Measurements from ENCODE around the gene KLF13. TPM values are rescaled to one million over a fixed set of nuclear protein-coding genes. Genes with fewer than 3 reads are reported as not detected.

KLF13 gene
- total RNA-seq, 2 donors from 2014 or later: 68.9 to 92.3 TPM

- no peak for TF ChIP-seq CTCF (IDR thresholded peaks at IDR 0.05)
- DNase-seq: no peak
- Histone ChIP-seq H3K9me3 (no peaks in the 10 kb centered on the region), H3K4me3 (no peak overlapping the region), H3K9ac (ENCODE audit: low read depth in 2 of 2, low read length in 2 of 2) (no peak overlapping the region), H3K27me3 (no peaks in the 10 kb centered on the region), H3K4me1 (peaks cover 62% of the 10 kb centered on the region), H3K36me3 (no peaks in the 10 kb centered on the region), H3K27ac (peak overlapping the region; percentile 35)
- intact Hi-C loops (cut with DNase I): no loop called here
Measured at GRCh38 chr15:31340047-31340446, 13.4 kb downstream of the KLF13 start.

- intact Hi-C loops (cut with DNase I): no loop called here
- no peaks in the 10 kb centered on the region for H3K27me3 ChIP-seq
- no peak for DNase-seq
- H3K27ac ChIP-seq: no peak overlapping the region
- H3K4me1 ChIP-seq: peaks cover 67% of the 10 kb centered on the region
- no peaks in the 10 kb centered on the region for H3K9me3 ChIP-seq
- TF ChIP-seq CTCF (IDR thresholded peaks at IDR 0.05): no peak
- no peak overlapping the region for H3K4me3 ChIP-seq
- H3K36me3 ChIP-seq: no peaks in the 10 kb centered on the region
- no peak overlapping the region for H3K9ac ChIP-seq (ENCODE audit: low read depth in 2 of 2, low read length in 2 of 2)
Measured at GRCh38 chr15:31340592-31340991, 14.0 kb downstream of the KLF13 start.

DNA sequence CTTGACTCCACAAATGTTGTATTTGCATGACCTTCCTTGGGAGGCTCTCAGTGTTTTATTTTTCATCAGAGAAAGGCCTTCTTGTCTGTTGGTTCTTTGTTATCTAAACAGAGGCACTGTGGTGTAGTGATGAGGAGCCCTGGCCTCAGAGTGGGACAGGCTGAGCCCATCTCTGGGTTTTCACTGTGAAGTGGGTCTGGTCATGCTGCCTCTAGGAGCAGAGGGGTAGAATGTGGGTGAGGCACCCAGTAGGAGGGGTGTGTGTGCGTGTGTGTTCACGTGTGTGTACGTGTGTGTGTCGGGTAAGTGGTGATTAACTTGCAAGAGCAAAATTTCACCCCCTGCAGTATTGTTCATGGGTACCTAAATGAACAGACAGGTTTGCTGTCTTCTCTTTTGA is 14.4 kb downstream of the KLF13 start:
- DNase-seq: no peak
- Histone ChIP-seq H3K9ac (ENCODE audit: low read depth in 2 of 2, low read length in 2 of 2) (no peak overlapping the region), H3K9me3 (no peaks in the 10 kb centered on the region), H3K36me3 (no peaks in the 10 kb centered on the region), H3K27ac (no peak overlapping the region), H3K4me1 (peaks cover 66% of the 10 kb centered on the region), H3K4me3 (no peak overlapping the region), H3K27me3 (no peaks in the 10 kb centered on the region)
- no peak for TF ChIP-seq CTCF (IDR thresholded peaks at IDR 0.05)
- intact Hi-C loops (cut with DNase I): no loop called here

DNA sequence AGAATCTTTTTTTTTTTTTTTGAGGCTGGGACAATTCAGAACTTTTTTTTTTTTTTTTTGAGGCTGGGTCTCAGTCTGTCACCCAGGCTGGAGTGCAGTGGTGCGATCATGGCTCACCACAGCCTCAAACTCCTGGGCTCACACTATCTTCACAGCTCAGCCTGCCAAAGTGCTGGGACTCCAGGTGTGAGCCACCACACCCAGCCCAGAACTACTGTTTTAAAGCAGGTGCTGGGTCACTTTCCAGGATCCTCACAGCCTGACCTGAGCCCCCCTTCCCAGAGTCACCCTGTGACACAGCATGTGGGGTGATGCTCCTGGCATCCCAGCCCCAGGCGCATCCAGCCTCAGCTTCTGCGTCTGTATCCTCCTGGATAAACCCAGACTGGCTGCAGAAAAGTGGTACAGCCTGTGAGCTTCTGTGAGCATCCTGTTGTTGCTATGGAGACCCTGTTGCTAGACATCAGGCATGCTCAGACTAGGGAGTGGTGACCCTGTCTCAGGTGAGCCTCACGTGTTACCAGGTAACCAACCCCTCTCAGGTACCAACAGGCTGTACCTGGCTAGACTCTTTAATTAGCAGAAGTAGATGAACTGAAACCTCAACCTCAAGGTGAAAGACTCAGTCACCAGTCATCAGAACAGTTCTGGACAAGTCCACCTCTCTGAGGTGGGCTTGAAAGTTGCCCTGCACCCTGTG is 15.0 kb downstream of the KLF13 start:
- intact Hi-C loops (cut with DNase I): no loop called here
- H3K36me3 ChIP-seq: no peaks in the 10 kb centered on the region
- peaks cover 62% of the 10 kb centered on the region for H3K4me1 ChIP-seq
- H3K9ac ChIP-seq (ENCODE audit: low read depth in 2 of 2, low read length in 2 of 2): peak overlapping the region in 1 of 2 donors; percentile 31
- no peak overlapping the region for H3K4me3 ChIP-seq
- no peak for DNase-seq
- TF ChIP-seq CTCF (IDR thresholded peaks at IDR 0.05): no peak
- H3K27ac ChIP-seq: peak overlapping the region; percentile 17
- H3K27me3 ChIP-seq: no peaks in the 10 kb centered on the region
- no peaks in the 10 kb centered on the region for H3K9me3 ChIP-seq

DNA sequence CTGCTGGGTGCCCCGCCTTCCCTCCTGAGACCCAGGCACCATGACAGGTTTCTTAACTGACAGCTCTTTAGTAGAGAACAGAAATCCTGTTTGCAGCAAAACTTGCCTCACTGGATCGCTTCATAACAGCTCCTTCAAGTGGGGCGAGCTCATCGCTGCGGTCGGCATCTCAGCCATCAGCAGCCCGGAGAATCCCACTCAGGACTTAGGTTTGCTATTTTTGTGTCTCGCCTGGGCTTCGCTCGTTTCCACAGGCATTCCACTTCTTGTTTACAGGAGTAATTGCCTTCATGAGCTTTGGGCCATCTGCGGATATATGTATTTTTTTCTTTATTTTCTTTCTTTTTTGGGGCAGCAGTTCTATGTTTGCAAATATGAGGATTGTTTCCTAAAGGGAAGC is 15.7 kb downstream of the KLF13 start:
- DNase-seq: no peak
- H3K27me3 ChIP-seq: no peaks in the 10 kb centered on the region
- peak overlapping the region; percentile 17 for H3K27ac ChIP-seq
- H3K4me1 ChIP-seq: peaks cover 62% of the 10 kb centered on the region
- H3K36me3 ChIP-seq: no peaks in the 10 kb centered on the region
- TF ChIP-seq CTCF (IDR thresholded peaks at IDR 0.05): no peak
- intact Hi-C loops (cut with DNase I): no loop called here
- peak overlapping the region in 1 of 2 donors; percentile 31 for H3K9ac ChIP-seq (ENCODE audit: low read depth in 2 of 2, low read length in 2 of 2)
- no peak overlapping the region for H3K4me3 ChIP-seq
- H3K9me3 ChIP-seq: no peaks in the 10 kb centered on the region
